ENCODE data around the gene SCARF2.

DNA sequence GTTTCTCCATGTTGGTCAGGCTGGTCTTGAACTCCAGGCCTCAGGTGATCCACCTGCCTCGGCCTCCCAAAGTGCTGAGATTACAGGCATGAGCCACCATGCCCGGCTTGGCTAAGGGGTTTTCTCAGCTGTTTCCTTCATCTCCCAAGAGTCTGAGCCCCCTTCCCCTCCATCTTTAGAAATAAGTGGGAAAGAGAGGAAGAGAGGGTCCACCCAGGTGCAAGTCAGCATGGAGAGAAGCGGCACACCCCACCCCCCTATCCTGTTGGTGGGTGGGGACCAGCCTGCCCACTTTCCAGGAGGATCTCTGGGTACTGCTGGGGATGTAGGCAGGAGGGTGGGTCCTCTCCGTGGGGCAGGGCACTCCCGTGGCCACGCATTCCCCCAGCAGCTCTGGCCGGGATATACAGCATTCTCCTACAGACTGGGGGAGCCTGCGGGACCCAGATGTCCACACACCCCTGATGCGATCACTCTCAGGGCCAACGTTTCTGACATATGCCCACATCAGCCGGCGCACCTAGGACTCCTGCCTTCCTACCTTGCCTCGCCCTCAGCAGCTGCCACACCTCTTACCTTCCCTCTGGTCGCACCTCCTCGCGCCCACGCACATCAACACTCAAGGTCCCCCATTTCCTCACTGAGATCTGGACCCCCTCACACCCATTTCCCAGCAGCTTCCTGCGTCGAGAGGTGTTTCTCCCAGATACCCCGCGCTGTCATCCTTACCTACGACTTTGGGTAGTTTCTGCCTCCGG lies 8.9 kb downstream of the SCARF2 start:
- TF ChIP-seq, protein P1, sequence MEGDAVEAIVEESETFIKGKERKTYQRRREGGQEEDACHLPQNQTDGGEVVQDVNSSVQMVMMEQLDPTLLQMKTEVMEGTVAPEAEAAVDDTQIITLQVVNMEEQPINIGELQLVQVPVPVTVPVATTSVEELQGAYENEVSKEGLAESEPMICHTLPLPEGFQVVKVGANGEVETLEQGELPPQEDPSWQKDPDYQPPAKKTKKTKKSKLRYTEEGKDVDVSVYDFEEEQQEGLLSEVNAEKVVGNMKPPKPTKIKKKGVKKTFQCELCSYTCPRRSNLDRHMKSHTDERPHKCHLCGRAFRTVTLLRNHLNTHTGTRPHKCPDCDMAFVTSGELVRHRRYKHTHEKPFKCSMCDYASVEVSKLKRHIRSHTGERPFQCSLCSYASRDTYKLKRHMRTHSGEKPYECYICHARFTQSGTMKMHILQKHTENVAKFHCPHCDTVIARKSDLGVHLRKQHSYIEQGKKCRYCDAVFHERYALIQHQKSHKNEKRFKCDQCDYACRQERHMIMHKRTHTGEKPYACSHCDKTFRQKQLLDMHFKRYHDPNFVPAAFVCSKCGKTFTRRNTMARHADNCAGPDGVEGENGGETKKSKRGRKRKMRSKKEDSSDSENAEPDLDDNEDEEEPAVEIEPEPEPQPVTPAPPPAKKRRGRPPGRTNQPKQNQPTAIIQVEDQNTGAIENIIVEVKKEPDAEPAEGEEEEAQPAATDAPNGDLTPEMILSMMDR (conservative IDR thresholded peaks at IDR 0.05; ENCODE audit: low read depth, low read length) = no peak
- TF ChIP-seq EZH2 (IDR thresholded peaks at IDR 0.05; ENCODE audit: low read length, unreplicated experiment) = no peak

Measured in PC-3 (cell line).